ENCODE results near the gene PSMD11. TPM values are rescaled to one million over a fixed set of nuclear protein-coding genes. Genes with fewer than 3 reads are reported as not detected.
A peak's percentile ranks its signal among the peaks of the same experiment; 100 is the strongest.

Gene PSMD11
- total and polyA plus RNA-seq, 8 donors, result 22.1 to 39.4 (median 32.7) TPM

GRCh38 chr17:32503251-32504165, 59.2 kb downstream of the PSMD11 start:
- TF ChIP-seq CTCF (IDR thresholded peaks at IDR 0.05), result no peak
- DNase-seq (no peak), ATAC-seq (peak in 3 of 4 donors; percentile 19 to 74 (median 46)), FAIRE-seq (no peak)
- 76 to 81% methylated on average over 7 of the region's 7 CpGs for WGBS, 2 donors
- no peaks in the 10 kb centered on the region for H3K9me3 ChIP-seq
- no peak overlapping the region for H3K4me3 ChIP-seq
- H3K27ac ChIP-seq, result no peak overlapping the region
- intact Hi-C loops (cut with DNase I), result no loop called here
- H3K36me3 ChIP-seq, result no peaks in the 10 kb centered on the region
- H3K27me3 ChIP-seq, result no peaks in the 10 kb centered on the region
- no peaks in the 10 kb centered on the region for H3K4me1 ChIP-seq

- TF ChIP-seq CTCF (IDR thresholded peaks at IDR 0.05), result no peak
- no peak overlapping the region for H3K27ac ChIP-seq
- H3K4me3 ChIP-seq, result no peak overlapping the region
- no peak for DNase-seq
- no peaks in the 10 kb centered on the region for H3K36me3 ChIP-seq
- H3K4me1 ChIP-seq, result no peaks in the 10 kb centered on the region
- H3K27me3 ChIP-seq, result no peaks in the 10 kb centered on the region
- WGBS, 2 donors, result 91% methylated on average over 18 of the region's 18 CpGs
- intact Hi-C loops (cut with DNase I), result no loop called here
- no peak for FAIRE-seq
- peak in 1 of 4 donors; percentile 16 for ATAC-seq
- H3K9me3 ChIP-seq, result no peaks in the 10 kb centered on the region
Measured at GRCh38 chr17:32504166-32504990, 60.1 kb downstream of the PSMD11 start.

- FAIRE-seq, result no peak
Measured at GRCh38 chr17:32508926-32509325, 64.6 kb downstream of the PSMD11 start.

GRCh38 chr17:32510466-32510865, 66.2 kb downstream of the PSMD11 start:
- WGBS, 2 donors, result 87 to 92% methylated on average over 7 of the region's 7 CpGs
- TF ChIP-seq CTCF (IDR thresholded peaks at IDR 0.05), result no peak
- no peak for FAIRE-seq
- intact Hi-C loops (cut with DNase I), result no loop called here
- Histone ChIP-seq H3K27ac (no peak overlapping the region), H3K9me3 (no peaks in the 10 kb centered on the region), H3K27me3 (no peaks in the 10 kb centered on the region), H3K4me1 (no peaks in the 10 kb centered on the region), H3K36me3 (no peaks in the 10 kb centered on the region), H3K4me3 (no peak overlapping the region)
- no peak for DNase-seq
- ATAC-seq, result no peak

More at GRCh38 chr17:32508926-32509325, 64.6 kb downstream of the PSMD11 start:
- ATAC-seq, result no peak
- H3K4me1 ChIP-seq, result no peaks in the 10 kb centered on the region
- no peak for TF ChIP-seq CTCF (IDR thresholded peaks at IDR 0.05)
- WGBS, 2 donors, result 95 to 98% methylated on average over 5 of the region's 5 CpGs
- intact Hi-C loops (cut with DNase I), result no loop called here
- H3K27ac ChIP-seq, result no peak overlapping the region
- no peaks in the 10 kb centered on the region for H3K36me3 ChIP-seq
- no peaks in the 10 kb centered on the region for H3K27me3 ChIP-seq
- no peak overlapping the region for H3K4me3 ChIP-seq
- DNase-seq, result no peak
- no peaks in the 10 kb centered on the region for H3K9me3 ChIP-seq

All from pancreas (tissue), 10 donors.